KMS-11 (cell line): ENCODE measurements around the gene ANKRD44.

Experiments
- H2AFZ ChIP-seq: fragments of 200-600 bp; sonication (generic); 2 replicates; pipeline ENCODE4 v1.6.1; 2016; ENCODE audit warnings: antibody characterized with exemption, mixed run types, low read depth
- H3K27ac ChIP-seq: fragments of 200-600 bp; sonication (generic); 2 replicates; pipeline ENCODE4 v1.6.1; 2016; ENCODE audit warnings: mild to moderate bottlenecking, mixed run types
- H3K27me3 ChIP-seq: fragments of 200-600 bp; sonication (generic); 2 replicates; pipeline ENCODE4 v1.6.1; 2017; ENCODE audit warnings: mild to moderate bottlenecking, low read depth, mixed run types, moderate library complexity; ENCODE audit not compliant: insufficient read depth
- H3K36me3 ChIP-seq: fragments of 200-600 bp; sonication (generic); 2 replicates; pipeline ENCODE4 v1.6.1; 2017; ENCODE audit warnings: mild to moderate bottlenecking, mixed run types; ENCODE audit not compliant: insufficient read depth
- H3K4me1 ChIP-seq: fragments of 200-600 bp; sonication (generic); 2 replicates; pipeline ENCODE4 v1.6.1; 2016; ENCODE audit warnings: mild to moderate bottlenecking, low read depth, mixed run types; ENCODE audit not compliant: poor library complexity, severe bottlenecking
- H3K4me2 ChIP-seq: fragments of 200-600 bp; sonication (generic); 2 replicates; pipeline ENCODE4 v1.7.0; 2016; ENCODE audit warnings: mild to moderate bottlenecking, mixed run types
- H3K4me3 ChIP-seq: fragments of 200-600 bp; sonication (generic); IDR thresholded peaks from 2 replicates; pipeline ENCODE4 v1.6.1; 2017; ENCODE audit warnings: low read depth, low read length, mixed read lengths; ENCODE audit not compliant: insufficient read depth
- H3K79me2 ChIP-seq: fragments of 200-600 bp; sonication (generic); 2 replicates; pipeline ENCODE4 v1.6.1; 2016; ENCODE audit warnings: low read depth, mixed run types; ENCODE audit not compliant: insufficient read depth
- H3K9ac ChIP-seq: fragments of 200-600 bp; sonication (generic); 2 replicates; pipeline ENCODE4 v1.6.1; 2016; ENCODE audit warnings: mild to moderate bottlenecking, mixed run types
- H4K20me1 ChIP-seq: fragments of 200-600 bp; sonication (generic); 2 replicates; pipeline ENCODE4 v1.6.1; 2016; ENCODE audit warnings: mild to moderate bottlenecking, mixed run types; ENCODE audit not compliant: insufficient read depth
- CTCF ChIP-seq: fragments of 200-600 bp; sonication (generic); conservative IDR thresholded peaks from 2 replicates; pipeline ENCODE4 v1.6.1; 2017; ENCODE audit warnings: low read depth, mild to moderate bottlenecking, antibody characterized with exemption, low read length, moderate library complexity, mixed read lengths

ANKRD44 gene

GRCh38 chr2:197264332-197264731 lies 46.2 kb downstream of the ANKRD44 start:
- no peaks in the 10 kb centered on the region for H3K27me3 ChIP-seq
- H3K27ac ChIP-seq: no peak overlapping the region
- H4K20me1 ChIP-seq: no peaks in the 10 kb centered on the region
- no peaks in the 10 kb centered on the region for H3K79me2 ChIP-seq
- H3K4me2 ChIP-seq: no peak overlapping the region
- no peak overlapping the region for H3K4me3 ChIP-seq
- no peaks in the 10 kb centered on the region for H3K36me3 ChIP-seq
- peaks cover 4% of the 10 kb centered on the region for H3K4me1 ChIP-seq
- no peak for TF ChIP-seq CTCF
- H3K9ac ChIP-seq: no peak overlapping the region
- no peak overlapping the region for H2AFZ ChIP-seq

GRCh38 chr2:197263077-197263476 lies 47.5 kb downstream of the ANKRD44 start:
- H4K20me1 ChIP-seq: no peaks in the 10 kb centered on the region
- no peaks in the 10 kb centered on the region for H3K27me3 ChIP-seq
- no peak overlapping the region for H2AFZ ChIP-seq
- no peak overlapping the region for H3K4me2 ChIP-seq
- no peak overlapping the region for H3K9ac ChIP-seq
- H3K79me2 ChIP-seq: no peaks in the 10 kb centered on the region
- no peak overlapping the region for H3K27ac ChIP-seq
- H3K4me3 ChIP-seq: no peak overlapping the region
- no peak for TF ChIP-seq CTCF
- peaks cover 17% of the 10 kb centered on the region for H3K4me1 ChIP-seq
- no peaks in the 10 kb centered on the region for H3K36me3 ChIP-seq

- Histone ChIP-seq H3K4me3 (no peak overlapping the region), H3K36me3 (no peaks in the 10 kb centered on the region), H3K4me1 (peaks cover 25% of the 10 kb centered on the region), H3K27ac (no peak overlapping the region), H2AFZ (no peak overlapping the region), H3K27me3 (no peaks in the 10 kb centered on the region), H3K9ac (no peak overlapping the region), H3K4me2 (no peak overlapping the region), H3K79me2 (no peaks in the 10 kb centered on the region), H4K20me1 (no peaks in the 10 kb centered on the region)
- TF ChIP-seq CTCF: no peak
Measured at GRCh38 chr2:197261808-197262226, 48.8 kb downstream of the ANKRD44 start.

- Histone ChIP-seq H3K9ac (no peak overlapping the region), H3K27me3 (no peaks in the 10 kb centered on the region), H3K27ac (no peak overlapping the region), H3K4me2 (no peak overlapping the region), H3K79me2 (no peaks in the 10 kb centered on the region), H3K4me1 (peaks cover 25% of the 10 kb centered on the region), H3K4me3 (no peak overlapping the region), H4K20me1 (no peaks in the 10 kb centered on the region), H3K36me3 (no peaks in the 10 kb centered on the region), H2AFZ (no peak overlapping the region)
- no peak for TF ChIP-seq CTCF
Measured at GRCh38 chr2:197259470-197259999, 51.0 kb downstream of the ANKRD44 start.
